HepG2 (cell line): Measurements from ENCODE around the gene ZNF425. TPM values are rescaled to one million over a fixed set of nuclear protein-coding genes. Genes with fewer than 3 reads are reported as not detected.

Experiments used
- ARID3A ChIP-seq: IDR thresholded peaks from 2 replicates; pipeline ENCODE4 v1.6.1; 2012; ENCODE audit warnings: low read depth, low read length, improper control_type of control experiment
- ATF3 ChIP-seq: sonication (generic); formaldehyde crosslinking; IDR thresholded peaks from 2 replicates; pipeline ENCODE4 v1.4.0; 2020; ENCODE audit warnings: missing genetic modification reagents
- ATRX ChIP-seq: sonication (generic); formaldehyde crosslinking; IDR thresholded peaks from 2 replicates; pipeline ENCODE4 v1.4.0; 2020; ENCODE audit warnings: missing genetic modification reagents, borderline replicate concordance
- CENPBD1 ChIP-seq: sonication (generic); formaldehyde crosslinking; IDR thresholded peaks from 2 replicates; pipeline ENCODE4 v1.8.0; 2022; ENCODE audit warnings: missing genetic modification reagents, low read depth, mild to moderate bottlenecking, borderline replicate concordance
- CREBL2 ChIP-seq: sonication (generic); formaldehyde crosslinking; IDR thresholded peaks from 2 replicates; pipeline ENCODE4 v1.8.1; 2023; ENCODE audit warnings: missing genetic modification reagents, mild to moderate bottlenecking, borderline replicate concordance
- DNMT1 ChIP-seq: sonication (generic); formaldehyde crosslinking; IDR thresholded peaks from 2 replicates; pipeline ENCODE4 v1.5.1; 2020; ENCODE audit warnings: mild to moderate bottlenecking, missing genetic modification reagents
- EED ChIP-seq: sonication (generic); formaldehyde crosslinking; IDR thresholded peaks from 2 replicates; pipeline ENCODE4 v1.5.0; 2020; ENCODE audit warnings: mild to moderate bottlenecking, missing genetic modification reagents
- HNF4A ChIP-seq: sonication (generic); formaldehyde crosslinking; IDR thresholded peaks from 2 replicates; pipeline ENCODE4 v1.4.0; 2020; ENCODE audit warnings: missing genetic modification reagents
- HNRNPL ChIP-seq: fragments of 200-400 bp; formaldehyde crosslinking; IDR thresholded peaks from 2 replicates; pipeline ENCODE4 v1.6.1; 2017; ENCODE audit warnings: mild to moderate bottlenecking, low read depth, low read length
- KAT8 ChIP-seq: IDR thresholded peaks from 2 replicates; pipeline ENCODE4 v1.6.1; 2016; ENCODE audit warnings: missing genetic modification reagents, missing compliant biosample characterization
- POGZ ChIP-seq: sonication (generic); formaldehyde crosslinking; IDR thresholded peaks from 2 replicates; pipeline ENCODE4 v1.4.0; 2020; ENCODE audit warnings: mild to moderate bottlenecking, missing genetic modification reagents
- RAD21 ChIP-seq: fragments of 450-650 bp; formaldehyde crosslinking; IDR thresholded peaks from 2 replicates; pipeline ENCODE4 v1.5.0; 2020; ENCODE audit warnings: mild to moderate bottlenecking
- RBFOX2 ChIP-seq: fragments of 200-400 bp; formaldehyde crosslinking; IDR thresholded peaks from 2 replicates; pipeline ENCODE4 v1.6.1; 2017; ENCODE audit warnings: low read depth, mild to moderate bottlenecking, low read length
- SRSF9 ChIP-seq: fragments of 200-400 bp; formaldehyde crosslinking; IDR thresholded peaks from 2 replicates; pipeline ENCODE4 v1.6.1; 2018; ENCODE audit warnings: borderline replicate concordance, mild to moderate bottlenecking, low read depth, low read length; ENCODE audit not compliant: insufficient read depth, poor library complexity, severe bottlenecking
- TEAD2 ChIP-seq: sonication (generic); formaldehyde crosslinking; IDR thresholded peaks from 2 replicates; pipeline ENCODE4 v1.9.0; 2021; ENCODE audit warnings: missing genetic modification reagents
- THAP9 ChIP-seq: sonication (generic); formaldehyde crosslinking; IDR thresholded peaks from 2 replicates; pipeline ENCODE4; 2020; ENCODE audit warnings: missing genetic modification reagents, mild to moderate bottlenecking, borderline replicate concordance
- ZBTB26 ChIP-seq: IDR thresholded peaks from 2 replicates; pipeline ENCODE4 v1.6.1; 2016; ENCODE audit warnings: missing compliant biosample characterization, missing genetic modification reagents, borderline replicate concordance
- ZNF232 ChIP-seq: sonication (generic); formaldehyde crosslinking; IDR thresholded peaks from 2 replicates; pipeline ENCODE4 v1.4.0; 2020; ENCODE audit warnings: missing genetic modification reagents, borderline replicate concordance
- ZNF34 ChIP-seq: sonication (generic); formaldehyde crosslinking; IDR thresholded peaks from 2 replicates; pipeline ENCODE4 v1.4.0; 2020; ENCODE audit warnings: mild to moderate bottlenecking, missing genetic modification reagents, borderline replicate concordance
- ZNF556 ChIP-seq: sonication (generic); formaldehyde crosslinking; IDR thresholded peaks from 2 replicates; pipeline ENCODE4 v1.4.0; 2020; ENCODE audit warnings: mild to moderate bottlenecking, missing genetic modification reagents, borderline replicate concordance
- ZNF572 ChIP-seq: sonication (generic); formaldehyde crosslinking; IDR thresholded peaks from 2 replicates; pipeline ENCODE4 v1.5.1; 2020; ENCODE audit warnings: mild to moderate bottlenecking, missing genetic modification reagents
- ZNF580 ChIP-seq: IDR thresholded peaks from 2 replicates; pipeline ENCODE4 v1.6.1; 2016; ENCODE audit warnings: low read depth, borderline replicate concordance
- polyA plus RNA-seq, 8 experiments: library from polyadenylated mRNA; depleted of rRNA in 3 of 8; stranded (reverse) in 7 of 8; unstranded in 1 of 8; fragments of >200 nt; fragmentation: Illumina TruSeq in 4 of 8; extraction: Trizol in 4 of 8; gene quantifications; 2 replicates each; pipeline versions ENCODE4 v1.2.1 to v1.2.3, GENCODE V29; 2011 to 2016; ENCODE audit warnings: low read depth in 4 of 8, missing spikeins in 1 of 8, mixed read lengths in 1 of 8; ENCODE audit not compliant: insufficient read depth in 1 of 8
- total RNA-seq, 5 experiments: library from RNA; depleted of rRNA; stranded (reverse); fragments of >200 nt; fragmentation: Illumina TruSeq; extraction: Trizol; gene quantifications; 2 replicates each; pipeline ENCODE4 v1.2.3, GENCODE V29; 2016; ENCODE audit warnings: low read depth in 1 of 5

The ZNF425 gene
- total and polyA plus RNA-seq, 2 of the 13 experiments (the other 11 are each of a cell fraction or from before 2014, with no cell fraction given) = 0.51 to 1.1 TPM

- TF ChIP-seq ZNF580 (no peak), ATRX (no peak), CENPBD1 (no peak), ZBTB26 (CRISPR knock-in tag) (no peak), TEAD2 (no peak), HNF4A (no peak), ZNF572 (no peak), HNRNPL (no peak), ZNF34 (CRISPR knock-in tag) (no peak), KAT8 (CRISPR knock-in tag) (no peak), ARID3A (no peak), RAD21 (CRISPR knock-in tag) (no peak), THAP9 (no peak), RBFOX2 (peak; percentile 82), POGZ (CRISPR knock-in tag) (no peak), ZNF232 (CRISPR knock-in tag) (0 out of 2 replicates have a peak, but pooled peaks have one; percentile 17), ZNF556 (CRISPR knock-in tag) (no peak), EED (CRISPR knock-in tag) (no peak), SRSF9 (no peak), ATF3 (CRISPR knock-in tag) (no peak), CREBL2 (no peak), DNMT1 (no peak)
Observed at GRCh38 chr7:149126662-149127266, 640 bp upstream of the ZNF425 start (continued).
